HG02642 (cell line): ENCODE results near the gene CALHM3.
"Not testable (repeated sequence)": the region's sequence is repeated elsewhere in the genome, so short reads cannot be mapped to it uniquely, and the experiment has no call there.

Experiments used
- ATAC-seq: cut with Tn5 transposase; IDR thresholded peaks from one replicate; pipeline ENCODE4 v1.9.1; 2021; ENCODE audit warnings: mild to moderate bottlenecking; ENCODE audit not compliant: unreplicated experiment, poor library complexity

Gene CALHM3

GRCh38 chr10:103503777-103504176 lies 24.7 kb upstream of the CALHM3 start:
- not testable (repeated sequence) for ATAC-seq

- ATAC-seq = no peak
Observed at GRCh38 chr10:103502849-103503660, 24.0 kb upstream of the CALHM3 start.

GRCh38 chr10:103501186-103501585 lies 22.1 kb upstream of the CALHM3 start:
- ATAC-seq = no peak

GRCh38 chr10:103500481-103500880 lies 21.4 kb upstream of the CALHM3 start:
- no peak for ATAC-seq

DNA sequence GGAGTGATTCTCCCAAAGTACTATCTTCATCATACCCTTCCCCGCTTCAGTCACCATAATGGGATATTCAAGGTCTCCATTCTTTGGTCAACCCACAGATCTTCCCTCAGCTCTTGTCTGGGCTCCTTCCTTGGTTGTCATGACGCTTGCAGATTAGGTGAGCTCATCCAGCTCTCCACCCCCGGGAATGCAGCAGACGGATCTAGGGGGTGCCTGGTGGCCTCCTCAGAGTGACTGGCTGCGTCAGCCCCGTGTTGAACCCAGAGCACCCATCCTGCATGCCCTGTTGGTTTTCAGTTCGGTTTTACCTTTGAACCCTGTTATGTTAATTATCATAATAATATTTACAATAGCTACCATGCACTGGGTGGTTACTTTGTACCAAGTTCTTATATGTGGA lies 20.8 kb upstream of the CALHM3 start:
- no peak for ATAC-seq

DNA sequence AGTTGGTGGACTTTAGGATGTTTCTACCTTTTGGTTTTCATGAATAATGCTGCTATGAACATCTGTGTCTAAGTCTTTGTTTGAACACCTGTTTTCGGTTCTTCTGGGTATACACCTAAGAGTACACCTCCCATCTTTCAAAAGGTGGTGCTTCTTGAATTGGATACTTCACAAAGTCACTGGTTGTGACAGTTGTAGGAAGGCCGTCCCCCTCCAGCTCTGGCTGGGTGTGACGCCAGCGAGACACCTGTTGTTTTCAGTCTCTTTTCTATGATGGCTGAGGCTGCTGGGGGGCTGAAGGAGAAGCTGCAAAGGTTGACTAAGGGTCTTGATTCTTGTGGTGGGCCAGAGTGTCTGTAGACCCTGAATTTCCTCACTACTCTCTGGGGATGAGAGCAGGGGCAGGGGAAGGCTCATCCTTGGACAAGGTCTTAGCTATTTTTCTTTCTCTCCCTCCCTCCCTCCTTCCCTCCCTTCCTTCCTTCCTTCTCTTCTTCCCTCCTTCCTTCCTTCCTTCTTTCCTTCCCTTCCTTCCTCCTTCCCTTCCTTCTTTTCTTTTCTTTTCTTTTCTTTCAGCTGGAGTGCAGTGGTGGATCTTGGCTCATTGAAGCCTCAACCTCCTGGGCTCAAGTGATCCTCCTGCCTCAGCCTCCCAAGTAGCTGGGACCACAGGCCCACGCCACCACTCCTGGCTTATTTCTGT lies 20.0 kb upstream of the CALHM3 start:
- ATAC-seq = no peak

- ATAC-seq = no peak
Observed at GRCh38 chr10:103497161-103497915, 18.3 kb upstream of the CALHM3 start.

GRCh38 chr10:103495321-103495720 lies 16.3 kb upstream of the CALHM3 start:
- no peak for ATAC-seq

DNA sequence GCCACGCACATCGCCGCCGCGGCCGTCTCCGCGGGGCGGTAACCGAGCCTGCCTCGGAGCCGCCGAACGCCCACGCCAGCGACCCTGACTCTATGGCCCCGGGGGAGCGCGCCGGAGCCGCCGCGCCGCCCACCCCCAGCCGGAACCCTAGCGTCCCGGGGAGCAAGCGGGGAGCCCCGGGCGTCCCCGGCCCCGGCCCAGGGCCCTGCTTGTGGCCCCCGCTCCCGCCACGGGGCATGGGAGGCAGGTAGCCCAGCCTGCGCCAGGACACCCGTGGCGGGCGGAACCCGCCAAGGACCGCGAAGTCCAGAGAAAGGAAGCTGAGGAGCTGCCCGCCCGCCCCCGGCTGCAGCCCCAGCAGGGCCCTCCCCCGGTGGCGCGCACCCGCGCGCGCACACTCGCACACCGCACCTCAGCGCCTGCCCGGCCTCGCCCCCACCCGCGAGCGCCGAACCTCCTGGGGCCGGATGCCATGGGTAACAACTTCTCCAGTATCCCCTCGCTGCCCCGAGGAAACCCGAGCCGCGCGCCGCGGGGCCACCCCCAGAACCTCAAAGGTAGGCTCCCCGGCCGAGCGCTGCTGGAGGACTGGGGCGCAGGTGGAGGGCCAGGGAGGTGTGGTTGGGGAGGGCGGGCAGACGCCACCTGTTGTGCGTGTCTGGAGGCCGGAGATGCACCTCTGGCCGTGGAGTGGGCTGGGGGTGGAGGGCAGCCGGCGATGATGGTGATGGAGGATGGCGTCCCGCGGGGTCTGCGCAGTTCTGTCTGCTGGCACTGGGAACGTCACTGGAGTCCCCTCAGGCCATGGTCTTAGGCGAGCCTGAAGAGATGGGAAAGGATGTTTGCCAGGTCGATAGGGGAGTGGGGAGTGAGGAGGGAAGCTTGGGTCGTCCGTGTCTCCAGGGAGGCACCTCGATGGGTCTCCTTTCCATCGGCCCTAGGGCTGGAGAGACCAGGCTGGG lies 15.2 kb upstream of the CALHM3 start:
- no peak for ATAC-seq

DNA sequence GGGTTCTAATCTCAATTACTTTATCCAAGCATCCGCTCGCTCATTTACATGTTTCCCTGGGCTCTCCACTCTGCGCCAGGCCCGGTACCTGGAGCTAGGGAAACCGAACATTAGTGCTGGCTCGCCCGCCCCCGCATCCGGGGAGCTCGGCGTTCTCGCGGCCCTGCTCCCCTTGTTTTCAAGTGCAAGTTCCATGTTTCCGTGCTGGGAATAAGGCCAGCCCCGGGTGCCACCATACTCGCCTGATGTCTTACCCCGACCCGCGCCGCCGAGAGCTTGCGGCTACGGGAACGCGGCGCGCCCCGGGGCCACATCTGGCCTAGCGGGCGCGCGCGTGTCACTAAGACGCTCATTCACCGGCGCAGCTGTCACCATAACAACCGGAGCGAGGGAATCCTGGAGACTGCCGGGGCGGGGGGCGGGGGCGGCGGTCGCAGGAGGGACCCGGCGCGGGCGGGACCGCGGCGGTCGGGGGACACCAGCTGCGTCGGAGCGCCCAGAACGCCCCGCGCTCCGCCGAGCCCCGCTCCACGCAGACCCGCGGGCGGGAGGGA lies 14.4 kb upstream of the CALHM3 start, which contains the start of gene NEURL1:
Gene NEURL1 (plus strand): TSS at position 344 of the 554 bp plus-strand sequence. CDS start 683 bp downstream, outside the sequence.
- no peak for ATAC-seq

DNA sequence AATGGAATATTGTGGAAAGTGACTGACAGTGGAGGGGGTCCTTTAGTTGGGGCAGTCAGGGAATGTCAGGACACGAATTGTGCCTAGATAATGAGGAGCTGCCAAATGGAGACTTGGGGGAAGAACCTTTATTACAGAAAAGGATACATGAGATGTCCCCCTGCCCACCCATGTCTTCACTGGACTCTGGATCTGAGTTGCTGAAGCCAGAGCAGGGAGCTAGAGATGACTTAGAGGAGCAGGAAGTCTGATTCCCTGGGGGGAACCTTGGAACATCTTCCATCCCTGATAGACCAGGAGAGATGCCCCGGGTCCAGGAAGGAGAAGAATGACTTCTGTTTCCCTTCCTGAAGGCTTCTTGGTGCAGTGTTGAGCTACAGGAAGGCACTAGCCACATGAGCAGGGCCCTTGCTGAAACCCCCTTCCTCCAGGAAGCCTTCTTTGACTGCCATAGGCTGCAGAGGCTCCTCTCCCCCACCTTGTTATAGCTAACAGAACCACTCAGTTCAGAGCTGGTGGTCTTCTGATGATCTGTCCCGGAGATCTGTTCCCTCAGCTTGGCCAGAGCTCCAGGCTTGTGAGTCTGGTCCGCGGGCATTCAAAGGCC lies 13.7 kb upstream of the CALHM3 start:
- ATAC-seq = no peak

DNA sequence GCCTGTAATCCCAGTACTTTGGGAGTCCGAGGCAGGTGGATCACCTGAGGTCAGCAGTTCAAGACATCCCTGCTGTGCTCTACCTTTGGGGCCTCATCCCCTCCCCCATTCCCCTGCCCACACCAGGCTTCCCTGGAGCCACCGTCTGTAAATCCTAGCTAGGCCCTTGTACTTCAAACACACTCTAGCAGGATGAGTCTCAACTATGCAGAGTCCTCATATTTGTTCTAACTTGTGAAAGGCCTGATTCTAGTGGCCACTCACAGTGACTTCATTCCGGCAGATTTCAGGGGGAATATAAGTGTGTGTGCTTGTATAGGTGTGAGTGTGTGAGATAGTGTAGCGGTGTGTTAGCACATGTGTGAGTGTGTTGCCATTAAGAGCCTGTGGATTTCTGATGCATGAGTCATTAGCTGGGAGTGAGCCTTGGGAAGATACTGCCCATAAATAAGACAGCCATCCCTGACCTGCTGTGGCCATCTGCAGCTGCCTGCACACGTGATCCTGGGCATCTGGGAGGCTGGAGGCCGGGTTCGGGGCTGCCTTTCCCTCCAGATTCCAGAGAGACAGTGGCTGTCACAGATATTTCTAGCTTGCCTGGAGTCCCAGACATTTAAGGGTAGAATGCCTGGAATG lies 12.8 kb upstream of the CALHM3 start:
- ATAC-seq = no peak

DNA sequence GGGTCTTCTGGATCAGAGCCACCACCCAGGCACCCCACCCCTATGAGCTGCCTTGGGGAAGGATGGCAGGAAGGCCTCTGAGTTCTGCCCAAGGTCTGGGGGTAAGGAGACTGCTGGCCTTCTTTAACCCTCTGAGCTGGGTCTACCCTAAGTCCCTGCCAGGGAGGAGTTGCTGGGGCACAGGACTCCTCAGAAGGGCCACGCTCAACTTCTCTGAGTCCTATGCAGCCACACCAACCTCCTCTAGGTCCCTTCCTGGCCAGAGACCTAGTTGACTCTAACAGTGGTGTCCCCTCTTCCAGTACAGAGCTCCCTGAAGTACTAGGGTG lies 11.9 kb upstream of the CALHM3 start:
- ATAC-seq = peak; percentile 18

- ATAC-seq = no peak
Observed at GRCh38 chr10:103487410-103487708, 8.3 kb upstream of the CALHM3 start.

GRCh38 chr10:103486635-103487409 lies 7.8 kb upstream of the CALHM3 start:
- ATAC-seq = not testable (repeated sequence)

- ATAC-seq = peak; percentile 71
Observed at GRCh38 chr10:103481974-103482531, 3.0 kb upstream of the CALHM3 start.

GRCh38 chr10:103480521-103480920 lies 1.5 kb upstream of the CALHM3 start:
- no peak for ATAC-seq

DNA sequence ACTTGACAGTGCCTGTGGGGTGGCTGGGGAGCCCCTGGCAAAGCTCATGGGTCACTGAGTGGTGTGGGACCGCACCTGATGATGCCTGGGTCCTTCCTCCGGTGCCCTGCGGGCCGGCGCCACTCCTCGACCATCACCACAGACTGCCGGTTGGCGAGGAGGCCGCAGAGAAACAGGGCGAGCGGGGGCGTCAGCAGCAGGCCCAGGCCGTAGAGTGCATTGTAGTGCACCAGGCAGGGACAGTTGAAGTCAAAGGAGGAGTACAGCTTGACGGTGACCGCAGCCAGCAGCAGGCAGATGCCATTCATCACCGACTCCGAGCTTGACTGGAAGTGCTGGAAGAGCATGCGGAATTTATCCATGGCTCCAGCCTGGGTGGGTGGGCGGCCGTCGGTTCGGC lies 369 bp downstream of the CALHM3 start:
- no peak for ATAC-seq
